Ishikawa (cell line): Measurements from ENCODE around the gene AIFM2.

Source experiments
- CREB1 ChIP-seq: IDR thresholded peaks from 2 replicates; pipeline ENCODE4 v1.6.1; 2012; ENCODE audit warnings: low read depth
- EGR1 ChIP-seq: IDR thresholded peaks from 2 replicates; pipeline ENCODE4 v1.6.1; 2012
- EP300 ChIP-seq: IDR thresholded peaks from 2 replicates; pipeline ENCODE4 v1.6.1; 2012; ENCODE audit warnings: borderline replicate concordance
- FOXM1 ChIP-seq: IDR thresholded peaks from 2 replicates; pipeline ENCODE4 v1.6.1; 2012; ENCODE audit warnings: low read depth, borderline replicate concordance
- MAX ChIP-seq: IDR thresholded peaks from 2 replicates; pipeline ENCODE4 v1.6.1; 2012
- NFIC ChIP-seq: IDR thresholded peaks from 2 replicates; pipeline ENCODE4 v1.6.1; 2012
- RAD21 ChIP-seq: IDR thresholded peaks from 2 replicates; pipeline ENCODE4 v1.6.1; 2012; ENCODE audit warnings: low read depth
- REST ChIP-seq: IDR thresholded peaks from 2 replicates; pipeline ENCODE4 v1.6.1; 2012; ENCODE audit warnings: low read depth, mild to moderate bottlenecking
- TAF1 ChIP-seq: IDR thresholded peaks from 2 replicates; pipeline ENCODE4 v1.6.1; 2012; ENCODE audit warnings: low read depth, mild to moderate bottlenecking
- TCF12 ChIP-seq: IDR thresholded peaks from 2 replicates; pipeline ENCODE4 v1.6.1; 2012; ENCODE audit warnings: low read depth
- TEAD4 ChIP-seq: IDR thresholded peaks from 2 replicates; pipeline ENCODE4 v1.6.1; 2012
- YY1 ChIP-seq: IDR thresholded peaks from 2 replicates; pipeline ENCODE4 v1.6.1; 2012; ENCODE audit warnings: low read depth
- ZBTB7A ChIP-seq: IDR thresholded peaks from 2 replicates; pipeline ENCODE4 v1.6.1; 2012; ENCODE audit warnings: low read depth

DNA sequence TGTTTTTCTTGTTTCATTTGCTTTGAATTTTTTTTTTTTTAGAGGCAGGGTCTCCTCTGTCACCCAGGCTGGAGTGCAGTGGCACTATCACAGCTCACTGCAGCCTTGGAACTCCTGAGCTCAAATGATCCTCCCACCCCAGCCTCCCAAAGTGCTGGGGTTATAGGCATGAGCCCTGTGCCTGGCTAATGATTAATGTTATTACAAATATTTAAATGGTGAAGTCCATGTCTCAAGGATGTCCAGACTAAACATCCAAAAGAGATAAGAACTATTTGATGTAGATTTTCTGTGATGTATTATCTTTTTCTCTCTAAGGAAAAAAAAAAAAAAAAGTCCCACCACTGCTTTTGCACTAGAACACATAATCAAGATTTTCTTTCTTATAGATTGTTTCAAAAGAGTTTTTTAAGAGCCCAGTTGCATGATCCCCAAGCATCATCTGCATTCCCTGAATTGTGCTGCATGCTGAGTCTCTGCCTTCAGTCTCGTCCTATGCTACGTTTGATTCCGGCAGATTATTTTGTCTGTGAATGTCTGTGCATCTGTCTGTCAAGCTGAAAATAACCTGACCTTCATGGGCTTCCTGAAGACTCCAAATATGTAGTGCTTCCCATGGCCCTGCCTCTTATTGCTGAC, 46.5 kb downstream of the AIFM2 start:
- TF ChIP-seq REST: no peak
- no peak for TF ChIP-seq RAD21
- TF ChIP-seq NFIC: no peak
- TF ChIP-seq YY1: no peak
- no peak for TF ChIP-seq EGR1
- no peak for TF ChIP-seq EP300
- no peak for TF ChIP-seq MAX
- TF ChIP-seq TEAD4: no peak
- TF ChIP-seq ZBTB7A: no peak
- TF ChIP-seq TAF1: no peak
- TF ChIP-seq FOXM1: no peak
- no peak for TF ChIP-seq TCF12
- TF ChIP-seq CREB1: no peak
